Measurements from ENCODE around the gene LRRTM3.

LRRTM3 gene

GRCh38 chr10:67036808-67037207 is 111.0 kb downstream of the LRRTM3 start:
- DNase-seq, result no peak

GRCh38 chr10:67043041-67043440 is 117.2 kb downstream of the LRRTM3 start:
- DNase-seq, result no peak

GRCh38 chr10:67045404-67045803 is 119.6 kb downstream of the LRRTM3 start:
- no peak for DNase-seq

DNA sequence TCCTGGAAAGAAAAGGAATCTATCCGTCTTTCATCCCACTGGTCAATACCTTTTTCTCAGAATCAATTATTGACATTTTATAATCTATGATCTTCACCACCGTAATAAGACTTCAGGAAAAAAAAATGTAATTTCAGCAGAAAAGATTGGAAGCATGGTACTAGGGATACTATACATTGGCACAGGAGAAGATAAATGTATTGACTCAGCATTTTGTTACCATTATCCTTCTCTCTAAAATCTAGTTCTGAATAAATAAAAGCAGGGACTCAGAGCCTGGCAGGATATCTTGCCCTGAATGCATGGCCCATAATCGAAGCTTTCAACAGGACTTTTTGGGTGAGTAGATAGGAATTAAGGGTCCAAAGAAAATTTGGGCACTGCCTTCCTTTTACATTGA is 120.7 kb downstream of the LRRTM3 start:
- no peak for DNase-seq

DNA sequence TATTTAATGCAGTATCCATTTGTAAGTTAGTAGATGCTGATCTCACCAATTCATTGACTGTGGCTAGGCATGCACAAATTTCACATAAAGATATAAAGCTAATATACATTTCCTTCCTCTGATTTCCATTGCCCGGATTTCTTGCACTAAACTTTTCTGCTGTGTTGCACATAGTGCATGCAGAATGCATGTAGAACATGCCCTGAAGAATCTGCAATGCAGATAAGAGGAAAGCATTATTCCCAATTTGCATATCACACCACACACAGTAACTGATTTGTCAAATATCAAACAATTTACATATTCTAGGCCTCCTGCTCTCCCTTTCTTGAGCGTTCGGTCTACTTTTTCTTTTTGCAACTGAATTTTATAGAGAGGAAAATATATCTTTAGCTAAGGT is 124.2 kb downstream of the LRRTM3 start:
- DNase-seq, result no peak

- no peak for DNase-seq
These were observed 124.6 kb downstream of the LRRTM3 start for GRCh38 chr10:67050415-67050814.

DNA sequence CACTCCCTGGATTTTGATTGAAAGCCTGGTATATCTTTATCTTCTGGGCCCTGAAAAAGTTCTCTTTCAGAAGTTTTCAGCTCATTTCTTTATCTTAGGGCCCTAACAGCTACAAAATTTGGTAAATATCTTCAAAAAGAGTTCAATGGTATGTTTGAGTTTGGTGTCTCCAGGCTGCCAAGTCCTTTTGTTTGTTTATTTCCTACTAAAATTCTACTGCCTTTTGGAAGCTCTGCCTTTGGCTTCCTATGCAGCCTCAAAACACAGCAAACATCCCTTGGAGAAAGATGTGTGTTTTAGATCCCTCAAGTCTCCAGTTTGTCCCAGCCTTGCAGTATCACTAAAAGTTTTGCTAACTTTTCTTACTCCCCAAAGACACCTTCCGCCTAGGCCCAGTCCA is 146.8 kb downstream of the LRRTM3 start:
- no peak for DNase-seq

DNA sequence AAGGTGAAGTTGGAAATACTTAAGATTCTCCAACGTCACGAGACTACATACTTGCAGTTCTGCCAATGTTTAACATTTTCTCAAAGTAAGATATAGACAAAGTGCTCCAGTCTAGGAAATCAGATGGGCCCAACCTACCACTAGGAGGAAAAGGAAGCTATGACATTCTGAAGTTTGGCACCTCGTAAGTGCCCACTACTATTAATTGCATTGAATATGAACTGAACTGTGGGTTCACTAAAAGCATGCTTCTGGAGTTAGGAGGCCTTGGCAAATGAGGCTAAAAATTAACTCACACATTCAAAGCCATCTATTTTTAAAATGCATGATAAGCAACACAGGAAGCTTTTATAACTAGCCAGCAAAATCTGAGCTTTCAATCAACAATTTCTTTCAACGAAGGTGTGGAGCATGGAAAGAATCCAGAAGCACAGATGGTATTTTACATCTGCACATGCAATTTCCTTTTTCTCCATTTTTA is 149.7 kb downstream of the LRRTM3 start:
- no peak for DNase-seq

GRCh38 chr10:67076144-67076543 is 150.3 kb downstream of the LRRTM3 start:
- no peak for DNase-seq

GRCh38 chr10:67077376-67077775 is 151.5 kb downstream of the LRRTM3 start:
- no peak for DNase-seq

- no peak for DNase-seq
These were observed 153.3 kb downstream of the LRRTM3 start for GRCh38 chr10:67079126-67079525.

DNA sequence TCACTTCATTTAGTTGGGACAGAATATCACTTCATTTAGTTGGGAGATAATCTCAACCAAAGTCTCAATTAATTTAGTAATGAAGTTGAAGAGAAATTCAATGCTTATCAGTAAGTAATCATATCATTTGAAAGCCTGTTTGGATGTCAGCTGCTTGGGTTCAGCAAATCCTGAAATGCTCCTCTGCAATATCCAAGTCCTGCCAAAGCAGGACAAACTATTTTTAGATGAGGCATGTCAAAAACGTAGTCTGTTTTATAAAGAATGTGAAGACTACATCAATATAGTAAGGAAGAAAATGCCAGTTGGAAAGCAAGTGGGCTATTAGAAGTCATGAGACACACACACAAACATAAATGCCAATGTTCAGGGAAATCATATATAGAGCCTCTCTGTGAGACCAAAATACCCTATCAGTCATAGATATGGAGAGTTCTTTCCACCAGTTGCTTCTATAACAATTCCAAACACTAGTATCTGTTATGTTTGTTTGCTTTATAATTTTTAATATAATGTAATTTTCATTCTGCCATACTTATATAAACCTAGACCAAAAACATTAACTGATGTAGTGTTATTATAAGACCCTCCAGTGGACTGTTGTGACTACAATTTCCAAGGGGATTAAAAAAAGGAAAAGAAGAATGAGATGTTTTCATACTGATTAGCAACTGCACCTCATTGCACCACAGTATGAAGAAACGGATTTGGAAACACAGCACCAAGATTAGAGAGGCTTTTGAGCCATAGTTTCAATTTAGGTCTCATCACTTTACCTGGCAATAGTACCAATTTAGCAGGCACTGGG is 160.7 kb downstream of the LRRTM3 start:
- DNase-seq, result no peak

GRCh38 chr10:67087135-67087425 is 161.2 kb downstream of the LRRTM3 start:
- no peak for DNase-seq

GRCh38 chr10:67088036-67088435 is 162.2 kb downstream of the LRRTM3 start:
- DNase-seq, result no peak

GRCh38 chr10:67095531-67095930 is 169.7 kb downstream of the LRRTM3 start:
- DNase-seq, result no peak

- no peak for DNase-seq
These were observed 172.6 kb downstream of the LRRTM3 start for GRCh38 chr10:67098461-67098860.

DNA sequence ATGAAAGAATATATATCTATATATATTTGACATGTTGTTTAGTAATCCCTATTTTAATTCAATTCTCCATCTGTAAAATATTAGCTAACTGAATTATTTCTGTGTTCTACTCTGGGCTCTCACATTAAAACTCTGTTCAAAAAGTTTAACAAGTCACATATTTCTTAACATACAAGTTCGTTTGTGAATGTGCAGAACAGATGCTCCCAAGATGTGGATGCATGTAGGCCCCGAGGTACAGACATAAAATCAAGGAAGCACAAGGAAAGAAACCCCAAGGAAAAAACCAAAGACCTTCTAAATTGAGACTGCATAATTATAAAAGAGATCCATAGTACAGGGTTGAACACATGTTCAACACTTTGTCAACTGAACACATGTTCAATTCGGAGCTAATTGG is 175.1 kb downstream of the LRRTM3 start:
- no peak for DNase-seq

DNA sequence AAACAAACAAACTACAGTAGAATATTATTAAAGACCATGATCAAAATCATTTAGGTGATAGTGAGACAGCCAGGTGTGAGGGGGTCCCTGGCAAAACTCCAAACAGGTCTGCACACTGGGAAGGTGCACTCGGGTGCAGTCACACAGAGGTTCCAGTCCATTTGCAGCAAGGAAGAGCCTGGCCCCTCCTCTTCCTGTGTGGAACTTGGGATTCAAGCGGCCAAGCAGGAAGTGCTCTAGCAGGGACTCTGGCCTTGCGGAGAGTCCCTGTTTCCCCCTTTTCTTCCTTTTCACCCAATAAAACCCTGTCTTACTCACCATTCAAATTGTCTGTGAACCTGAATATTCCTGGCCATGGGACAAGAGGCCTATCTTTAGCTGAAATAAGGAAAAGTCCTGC is 181.8 kb downstream of the LRRTM3 start:
- no peak for DNase-seq

GRCh38 chr10:67110286-67110685 is 184.4 kb downstream of the LRRTM3 start:
- DNase-seq, result no peak

- DNase-seq, result no peak
These were observed 186.9 kb downstream of the LRRTM3 start for GRCh38 chr10:67112765-67113164.

DNA sequence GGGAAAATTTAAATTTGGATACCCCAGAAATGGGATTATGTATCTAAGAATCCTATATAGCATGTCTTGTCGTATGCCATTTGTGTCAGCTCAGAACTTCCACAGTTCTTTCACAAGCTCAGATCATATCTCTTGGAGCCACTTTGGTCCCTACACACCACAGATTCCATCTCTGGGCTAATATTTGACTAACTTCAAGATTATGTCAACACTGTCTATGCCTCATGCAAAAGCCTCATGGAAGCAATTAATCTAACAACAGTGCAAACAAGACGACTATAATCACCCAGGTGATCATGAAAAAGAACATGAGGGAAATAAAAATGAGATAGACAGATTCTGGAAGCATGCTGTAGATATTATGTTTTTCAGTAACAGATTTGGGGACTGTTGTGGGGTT is 189.1 kb downstream of the LRRTM3 start:
- DNase-seq, result no peak

GRCh38 chr10:67115972-67116371 is 190.1 kb downstream of the LRRTM3 start:
- DNase-seq, result no peak

- no peak for DNase-seq
These were observed 193.8 kb downstream of the LRRTM3 start for GRCh38 chr10:67119651-67120050.

GRCh38 chr10:67127441-67127840 is 201.6 kb downstream of the LRRTM3 start:
- DNase-seq, result no peak

GRCh38 chr10:67140641-67141040 is 214.8 kb downstream of the LRRTM3 start:
- DNase-seq, result no peak
